Cardiac fibroblast (primary cell): ENCODE measurements around the gene TENT4A.

Experiments used
- DNase-seq, 2 donors: peaks; one replicate each; pipeline versions ENCODE4 v3.0.0 to v3.0.0-alpha.2; 2010; ENCODE audit warnings: low read depth in 2 of 2
- H3K4me3 ChIP-seq, 2 donors: replicated peaks in 1 of 2; 1 replicate in 1 of 2; 2 replicates in 1 of 2; pipeline ENCODE4 v1.5.1; 2011; ENCODE audit warnings: low read depth in 2 of 2, low read length in 2 of 2, mild to moderate bottlenecking in 2 of 2, moderate library complexity in 1 of 2
- CTCF ChIP-seq: IDR thresholded peaks from one replicate; pipeline ENCODE4 v1.5.1; 2011; ENCODE audit warnings: low read depth, mild to moderate bottlenecking, low read length, inconsistent platforms

The TENT4A gene

GRCh38 chr5:6711409-6712141 lies 1.7 kb upstream of the TENT4A start:
- TF ChIP-seq CTCF: no peak
- DNase-seq: no peak
- H3K4me3 ChIP-seq: peak overlapping the region; percentile 68 to 71

- peak overlapping the region; percentile 68 to 71 for H3K4me3 ChIP-seq
- peak; percentile 62 to 77 for DNase-seq
- peak; percentile 20 for TF ChIP-seq CTCF
Observed at GRCh38 chr5:6712142-6712576, 1.1 kb upstream of the TENT4A start.

- peak; percentile 97 to 99 for DNase-seq
- peak overlapping the region; percentile 68 to 71 for H3K4me3 ChIP-seq
- no peak for TF ChIP-seq CTCF
Observed at GRCh38 chr5:6712577-6713273, 507 bp upstream of the TENT4A start.

GRCh38 chr5:6714226-6715041 lies 1.2 kb downstream of the TENT4A start:
- peak overlapping the region; percentile 56 to 71 for H3K4me3 ChIP-seq
- peak in 1 of 2 donors; percentile 20 for DNase-seq
- no peak for TF ChIP-seq CTCF

- H3K4me3 ChIP-seq: peak overlapping the region; percentile 56 to 71
- no peak for DNase-seq
- TF ChIP-seq CTCF: no peak
Observed at GRCh38 chr5:6715271-6715670, 2.0 kb downstream of the TENT4A start.

GRCh38 chr5:6715758-6716628 lies 2.8 kb downstream of the TENT4A start:
- peak overlapping the region; percentile 25 to 71 for H3K4me3 ChIP-seq
- DNase-seq: no peak
- TF ChIP-seq CTCF: no peak
